Stimulated activated naive CD4-positive, alpha-beta T cell (primary cell): ENCODE results near the gene LRRC2.
"Not testable (repeated sequence)": the region's sequence is repeated elsewhere in the genome, so short reads cannot be mapped to it uniquely, and the experiment has no call there.

ENCODE experiments used
- DNase-seq, 6 experiments: peaks; one replicate each; lab custom pipeline; 2025; lab: John Stamatoyannopoulos, UW

The LRRC2 gene

DNA sequence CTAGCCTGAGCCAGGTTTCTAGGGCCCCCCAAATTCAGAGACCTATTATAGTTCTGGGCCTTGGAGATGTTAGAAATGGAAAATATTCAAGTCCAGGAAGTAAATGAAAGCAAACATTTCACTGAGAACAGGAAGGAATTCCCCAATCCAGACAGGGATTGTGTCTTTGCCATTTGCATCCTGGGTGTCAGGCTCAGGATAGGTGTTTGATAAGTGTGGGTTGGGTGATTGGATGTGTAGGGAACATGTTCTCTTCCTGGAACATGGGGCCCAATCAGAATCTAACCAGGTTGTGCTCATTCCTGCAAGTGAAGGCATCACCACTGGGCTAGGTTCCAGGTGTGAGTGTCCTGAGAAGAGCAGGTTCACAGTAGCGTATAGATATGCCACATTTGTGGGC is 14.6 kb upstream of the LRRC2 start:
- DNase-seq, result no peak

DNA sequence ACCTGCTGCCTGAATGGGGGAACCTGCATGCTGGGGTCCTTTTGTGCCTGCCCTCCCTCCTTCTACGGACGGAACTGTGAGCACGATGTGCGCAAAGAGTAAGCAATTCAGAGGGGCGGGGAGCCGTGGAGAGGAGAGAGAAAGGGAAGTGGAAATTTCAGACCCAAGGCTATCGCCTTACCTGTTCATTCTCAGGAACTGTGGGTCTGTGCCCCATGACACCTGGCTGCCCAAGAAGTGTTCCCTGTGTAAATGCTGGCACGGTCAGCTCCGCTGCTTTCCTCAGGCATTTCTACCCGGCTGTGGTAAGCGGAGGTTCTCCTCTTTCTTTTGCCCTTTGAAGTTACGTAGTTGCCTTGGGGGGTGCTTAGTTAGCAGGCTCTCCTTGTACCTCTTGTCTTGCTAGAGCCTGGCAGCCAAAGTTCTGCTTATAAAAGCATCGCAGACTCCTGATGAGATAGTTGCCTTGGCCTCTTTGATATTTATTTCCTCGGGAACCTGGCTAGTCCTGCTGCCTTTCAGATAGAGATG is 13.7 kb upstream of the LRRC2 start:
- no peak for DNase-seq

DNA sequence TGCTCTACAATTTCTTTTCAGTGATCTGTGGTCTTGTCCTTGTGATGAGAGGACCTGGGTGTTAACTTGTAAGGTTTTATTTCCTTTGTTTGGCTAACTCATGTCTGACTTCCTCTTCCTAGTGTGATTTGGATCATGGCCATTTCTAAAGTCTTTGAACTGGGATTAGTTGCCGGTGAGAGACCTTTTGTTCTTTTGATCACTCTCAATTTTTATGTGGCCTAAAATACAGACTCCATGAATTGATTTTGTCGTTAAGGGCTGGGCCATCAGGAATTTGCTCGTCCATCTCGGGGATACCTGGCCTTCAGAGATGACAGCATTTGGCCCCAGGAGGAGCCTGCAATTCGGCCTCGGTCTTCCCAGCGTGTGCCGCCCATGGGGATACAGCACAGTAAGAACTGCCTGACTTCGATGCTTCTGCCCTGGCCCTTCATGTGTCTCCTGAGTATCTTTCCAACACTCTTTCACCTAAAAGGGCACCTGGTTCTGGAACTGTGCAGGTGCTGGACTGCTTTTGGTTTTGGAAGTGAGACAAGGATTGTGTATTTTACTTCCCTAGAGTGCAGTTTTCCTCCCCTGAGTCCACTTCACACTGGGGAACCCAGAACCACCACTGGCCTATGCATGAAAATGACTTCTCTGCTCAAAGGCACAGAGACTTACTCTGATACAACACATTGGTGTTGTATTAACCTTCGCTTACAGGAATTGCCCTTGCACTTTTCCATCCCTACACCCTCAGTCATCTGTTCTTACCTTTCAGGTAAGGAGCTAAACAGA is 13.1 kb upstream of the LRRC2 start:
- DNase-seq, result no peak

DNA sequence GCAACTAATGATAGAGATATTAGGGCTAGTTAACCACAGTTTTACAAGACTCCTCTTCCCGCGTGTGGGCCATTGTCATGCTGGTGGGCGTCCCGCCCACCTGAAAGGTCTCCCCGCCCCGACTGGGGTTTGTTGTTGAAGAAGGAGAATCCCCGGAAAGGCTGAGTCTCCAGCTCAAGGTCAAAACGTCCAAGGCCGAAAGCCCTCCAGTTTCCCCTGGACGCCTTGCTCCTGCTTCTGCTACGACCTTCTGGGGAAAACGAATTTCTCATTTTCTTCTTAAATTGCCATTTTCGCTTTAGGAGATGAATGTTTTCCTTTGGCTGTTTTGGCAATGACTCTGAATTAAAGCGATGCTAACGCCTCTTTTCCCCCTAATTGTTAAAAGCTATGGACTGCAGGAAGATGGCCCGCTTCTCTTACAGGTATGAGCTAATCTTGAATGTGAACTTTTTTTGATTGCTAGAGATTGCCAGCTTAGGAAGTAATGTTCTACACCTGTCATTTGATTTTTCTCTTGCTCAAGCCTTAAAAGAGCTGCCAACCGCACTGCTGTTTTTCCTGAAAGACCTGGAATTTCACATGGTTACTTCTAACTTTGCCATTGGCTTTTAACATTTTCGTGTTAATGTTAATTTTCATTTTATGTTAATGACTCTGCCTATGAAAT is 11.6 kb upstream of the LRRC2 start:
- not testable (repeated sequence) for DNase-seq

DNA sequence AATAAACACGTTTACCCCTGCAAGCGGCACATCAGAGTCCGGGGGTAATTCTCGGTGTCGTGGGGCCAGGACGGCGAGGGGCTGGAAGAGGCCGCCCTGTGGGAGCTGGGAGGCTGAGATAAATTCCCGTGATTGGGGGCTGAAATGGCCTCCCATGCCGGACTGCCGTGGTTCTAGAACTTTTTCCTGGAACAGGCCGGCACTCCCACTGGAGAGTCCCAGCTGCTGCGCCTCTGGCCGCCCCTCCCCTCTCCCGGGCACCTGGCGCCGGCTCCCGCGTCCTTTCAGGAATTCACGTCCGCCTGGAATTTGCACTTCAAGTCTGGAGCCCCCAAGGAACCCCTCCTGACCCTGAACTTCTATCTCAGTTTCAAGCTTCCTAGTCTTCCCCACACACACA is 10.8 kb upstream of the LRRC2 start:
- no peak for DNase-seq

DNA sequence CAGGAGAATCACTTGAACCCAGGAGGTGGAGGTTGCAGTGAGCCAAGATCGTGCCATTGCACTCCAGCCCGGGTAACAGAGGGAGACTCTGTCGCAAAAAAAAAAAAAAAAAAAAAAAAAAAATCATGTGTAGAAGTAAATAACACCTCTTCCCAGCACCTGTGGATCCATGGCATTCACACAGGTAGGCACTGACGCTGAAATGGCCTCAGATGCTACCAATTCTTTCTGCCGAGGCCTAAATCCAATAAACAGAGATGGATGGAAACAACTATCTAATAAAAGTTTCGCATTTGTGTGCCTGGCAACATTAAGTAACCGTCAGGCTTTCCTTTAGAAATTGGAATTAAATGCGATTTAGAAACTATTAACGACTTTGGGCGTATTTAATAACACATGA is 10.3 kb upstream of the LRRC2 start:
- no peak for DNase-seq

DNA sequence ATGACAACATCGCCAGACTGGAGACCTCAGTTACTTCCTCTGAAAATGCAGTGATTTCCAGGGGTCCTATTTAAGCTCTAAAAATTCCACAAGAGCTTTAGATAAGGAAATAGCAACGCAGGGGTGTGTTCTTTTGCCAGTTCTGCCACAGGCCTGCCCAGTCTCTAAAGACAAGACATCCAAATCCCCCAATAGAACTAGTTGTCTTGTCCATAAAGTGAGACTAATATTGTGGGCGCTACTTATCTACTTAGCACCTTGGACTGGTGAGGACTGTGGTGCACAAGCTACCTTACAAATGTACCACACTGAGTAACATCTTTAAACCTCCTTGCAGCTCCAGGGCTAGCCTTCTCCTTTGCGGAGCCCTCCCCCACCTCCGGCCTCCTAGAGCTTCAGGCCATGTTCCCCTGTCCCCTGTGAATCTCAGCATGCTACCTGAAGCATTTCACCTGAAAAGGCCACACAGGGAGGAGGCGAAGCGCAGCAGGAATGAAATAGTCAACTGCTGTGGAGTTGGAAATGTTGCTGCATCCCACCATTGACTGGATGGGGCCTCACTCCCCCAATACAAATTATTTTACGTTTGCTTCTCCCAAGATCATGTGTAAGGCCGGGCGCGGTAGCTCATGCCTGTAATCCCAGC is 9.6 kb upstream of the LRRC2 start:
- DNase-seq, result no peak

DNA sequence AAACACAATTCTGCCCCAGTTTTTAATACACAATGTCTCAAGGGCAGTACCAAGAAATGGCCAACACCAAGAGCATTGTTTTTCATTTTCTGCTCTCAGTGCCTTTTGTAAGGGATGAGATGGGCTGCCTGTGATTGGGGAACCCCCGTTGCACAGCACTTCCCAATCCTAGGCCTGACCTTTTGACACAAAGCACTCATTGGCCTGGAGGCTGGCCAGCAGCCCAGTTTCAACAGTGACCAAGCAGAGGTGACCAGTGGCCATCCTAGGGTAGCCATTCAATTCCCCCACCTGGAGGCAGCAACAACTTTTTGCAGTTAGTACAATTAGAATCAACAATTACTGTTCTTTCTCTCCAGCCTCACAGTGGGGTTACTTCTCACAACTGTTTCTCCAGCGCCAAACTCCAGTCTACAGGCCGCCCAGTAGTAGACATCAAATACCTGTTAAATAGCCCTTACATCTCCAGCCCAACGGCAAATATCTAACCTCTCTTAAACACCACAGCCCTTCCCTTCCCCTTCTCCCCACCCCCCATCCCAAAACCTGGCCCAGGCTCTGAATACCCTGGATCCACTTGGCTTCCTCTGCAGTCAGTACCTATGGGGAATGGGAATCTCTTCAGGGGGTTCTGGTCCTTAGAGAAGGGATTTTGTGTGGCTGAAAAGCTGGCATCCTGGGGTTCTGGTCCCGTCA is 8.9 kb upstream of the LRRC2 start:
- no peak for DNase-seq

DNA sequence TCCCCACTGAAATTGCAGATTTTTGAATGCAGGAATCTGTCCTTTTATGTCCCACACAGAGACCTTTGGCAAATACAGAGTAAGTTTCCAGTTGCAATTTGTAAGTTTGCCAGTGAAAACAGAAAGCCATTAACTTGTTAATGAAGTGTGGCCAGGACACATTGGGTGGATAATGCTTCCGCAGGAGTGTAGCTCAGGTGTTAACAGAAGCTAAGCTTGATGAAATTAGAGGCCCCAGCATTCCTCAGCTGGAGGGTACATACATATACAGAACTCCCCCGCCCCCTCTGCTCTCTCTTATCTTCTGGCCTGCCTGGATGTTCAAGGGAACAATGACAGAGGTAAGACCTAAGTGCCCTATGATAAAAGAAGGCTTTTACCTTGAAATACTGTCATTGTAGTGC is 8.1 kb upstream of the LRRC2 start:
- no peak for DNase-seq

DNA sequence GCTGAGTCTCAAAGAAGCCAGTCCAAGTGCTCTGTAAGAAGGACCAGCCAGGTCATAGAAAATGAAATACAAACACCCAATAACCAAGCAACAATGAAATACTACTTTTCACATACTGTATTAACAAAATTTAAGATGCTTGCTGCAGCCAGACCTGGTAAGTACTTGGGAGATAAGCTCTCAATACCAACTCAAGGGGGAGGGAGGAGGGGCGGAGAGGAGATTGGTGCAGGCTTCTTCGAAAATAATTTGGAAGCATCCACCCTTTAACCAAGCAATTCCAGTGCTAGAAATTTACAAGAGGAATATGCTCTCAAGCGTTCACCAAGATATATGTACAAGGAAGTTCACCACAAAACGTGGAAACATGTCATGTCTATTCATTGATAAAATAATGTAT is 7.6 kb upstream of the LRRC2 start:
- DNase-seq, result no peak

DNA sequence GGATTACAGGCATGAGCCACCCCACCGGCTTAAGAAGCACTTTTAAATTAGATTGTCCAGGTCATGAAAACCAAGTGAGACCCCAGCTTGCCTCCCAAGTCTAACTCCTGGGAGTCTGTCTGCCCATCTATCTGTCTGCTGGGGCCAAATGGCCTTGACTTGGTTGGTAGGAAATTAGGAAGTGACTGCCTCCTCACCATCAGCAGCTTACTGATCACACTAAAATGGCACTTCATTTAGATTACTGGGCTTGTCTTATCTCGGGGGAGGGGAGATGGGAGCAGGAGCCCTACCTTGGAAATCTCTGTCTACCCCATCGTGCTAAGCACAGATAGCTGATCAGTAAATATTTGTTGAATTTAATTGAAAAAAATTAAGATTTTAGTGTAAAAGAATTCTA is 5.6 kb upstream of the LRRC2 start:
- DNase-seq, result no peak

DNA sequence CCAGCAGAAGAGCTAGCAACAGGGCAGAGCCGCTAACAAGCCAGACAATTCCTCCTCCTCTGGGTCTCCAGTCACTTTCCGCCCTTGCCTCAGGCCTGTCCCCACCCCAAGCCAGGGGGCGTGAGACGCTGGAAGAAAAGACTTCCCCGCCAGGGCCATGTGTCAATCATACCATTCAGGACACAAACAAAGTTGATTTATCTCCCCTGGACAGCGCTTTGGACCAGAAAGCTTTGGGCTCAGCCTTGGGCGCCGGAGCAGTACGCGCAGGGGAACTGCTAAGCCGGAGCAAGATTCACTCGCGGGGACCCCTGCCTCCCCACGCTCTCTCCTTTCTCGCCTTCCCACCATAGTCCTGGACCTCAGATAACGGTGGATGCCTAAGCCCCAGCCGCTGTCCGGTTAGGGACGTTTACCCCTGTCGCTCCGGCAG is 479 bp downstream of the LRRC2 start:
- no peak for DNase-seq

DNA sequence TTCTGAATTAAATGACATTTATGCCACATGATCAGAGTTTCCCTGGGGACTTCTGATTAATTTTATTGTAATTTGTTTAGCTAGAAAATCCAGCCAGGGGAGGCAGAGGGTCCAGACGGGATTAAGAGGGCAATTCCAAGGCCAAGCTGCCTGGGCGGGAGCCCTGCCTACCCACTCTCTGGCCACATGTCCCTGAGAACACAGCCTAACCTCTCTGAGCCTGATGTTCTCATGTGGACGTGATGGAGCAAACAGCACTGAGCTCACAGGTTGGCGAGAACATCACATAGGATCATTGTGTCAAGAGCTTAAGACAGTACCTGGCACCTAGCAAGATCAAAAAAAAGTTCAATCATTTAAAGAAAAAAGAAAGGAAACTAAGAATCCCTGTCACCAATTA is 1.0 kb downstream of the LRRC2 start:
- no peak for DNase-seq

DNA sequence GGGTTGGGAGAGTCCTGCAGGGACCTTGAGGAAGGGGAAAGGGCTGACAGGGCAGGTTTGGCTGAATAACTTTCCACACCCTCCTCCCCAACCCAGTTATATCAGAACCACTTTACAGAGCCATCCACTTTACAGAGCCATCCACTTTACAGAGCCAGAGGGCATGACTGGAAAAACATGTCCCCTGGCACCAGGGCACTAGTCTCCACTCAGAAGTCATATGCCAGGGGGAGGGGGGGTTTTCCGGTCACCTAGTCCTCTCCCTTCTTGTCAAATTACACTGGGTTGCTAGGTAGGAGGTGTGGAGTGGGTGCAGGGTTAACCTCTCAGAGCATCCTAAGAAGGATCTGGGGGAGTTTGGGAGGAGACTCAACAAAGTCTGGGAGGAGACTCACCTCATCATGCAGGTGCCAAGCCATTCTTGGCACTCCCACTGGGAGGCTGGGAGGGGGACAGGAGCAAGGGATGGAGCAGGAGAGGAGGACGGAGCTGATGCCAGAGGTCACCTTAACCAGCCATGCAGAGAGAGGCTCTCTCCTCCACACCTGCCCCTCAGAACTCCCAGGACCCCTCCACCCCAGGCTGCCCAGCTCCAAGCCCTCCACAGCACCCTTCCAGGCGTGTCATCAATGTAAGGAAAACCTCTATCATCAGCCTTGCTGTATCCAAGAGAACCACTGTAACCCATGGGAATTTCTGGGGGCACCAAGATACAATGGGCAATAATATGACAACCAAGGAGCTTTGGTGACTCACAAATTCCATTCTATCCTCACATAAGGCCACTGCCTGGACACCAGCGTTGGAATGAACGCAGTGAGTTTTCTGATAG is 1.7 kb downstream of the LRRC2 start:
- no peak for DNase-seq

DNA sequence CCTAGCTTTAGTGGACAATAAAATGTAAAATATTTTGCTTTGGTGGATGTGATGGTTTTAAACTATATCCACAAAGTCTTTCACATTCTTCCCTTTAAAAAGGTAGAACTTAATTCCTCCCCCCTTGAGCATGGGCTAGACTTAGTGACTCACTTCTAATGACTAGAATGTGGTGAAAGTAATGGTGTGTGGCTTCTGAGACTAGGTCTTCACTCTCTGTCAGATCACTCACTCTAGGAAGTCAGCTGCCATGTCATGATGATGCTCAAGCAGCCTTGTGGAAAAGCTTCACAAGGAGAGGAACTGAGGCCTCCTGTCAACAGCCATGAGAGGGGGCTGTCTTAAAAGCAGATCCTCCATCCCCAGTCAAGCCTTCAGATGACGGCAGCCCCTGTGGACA is 4.2 kb downstream of the LRRC2 start:
- no peak for DNase-seq

DNA sequence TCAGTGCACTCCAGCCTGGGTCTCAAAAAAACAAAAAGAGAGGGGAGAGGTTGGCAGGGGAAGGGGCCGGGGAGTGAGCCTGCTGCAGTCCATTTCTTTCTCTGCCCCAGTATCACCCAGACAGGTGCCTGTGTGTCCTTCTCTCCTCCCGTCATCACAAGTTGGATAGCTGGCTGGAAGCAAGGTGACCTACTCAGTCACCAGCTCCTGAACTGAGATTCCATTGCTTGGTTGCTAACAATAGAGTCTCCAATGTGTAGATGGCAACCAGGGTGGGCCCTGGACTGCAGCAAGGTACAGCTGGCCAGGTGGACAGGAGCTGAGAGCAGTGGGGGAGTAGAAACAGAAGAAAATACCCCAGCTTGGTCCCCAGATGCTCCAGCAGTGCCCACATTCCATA is 4.6 kb downstream of the LRRC2 start:
- no peak for DNase-seq

DNA sequence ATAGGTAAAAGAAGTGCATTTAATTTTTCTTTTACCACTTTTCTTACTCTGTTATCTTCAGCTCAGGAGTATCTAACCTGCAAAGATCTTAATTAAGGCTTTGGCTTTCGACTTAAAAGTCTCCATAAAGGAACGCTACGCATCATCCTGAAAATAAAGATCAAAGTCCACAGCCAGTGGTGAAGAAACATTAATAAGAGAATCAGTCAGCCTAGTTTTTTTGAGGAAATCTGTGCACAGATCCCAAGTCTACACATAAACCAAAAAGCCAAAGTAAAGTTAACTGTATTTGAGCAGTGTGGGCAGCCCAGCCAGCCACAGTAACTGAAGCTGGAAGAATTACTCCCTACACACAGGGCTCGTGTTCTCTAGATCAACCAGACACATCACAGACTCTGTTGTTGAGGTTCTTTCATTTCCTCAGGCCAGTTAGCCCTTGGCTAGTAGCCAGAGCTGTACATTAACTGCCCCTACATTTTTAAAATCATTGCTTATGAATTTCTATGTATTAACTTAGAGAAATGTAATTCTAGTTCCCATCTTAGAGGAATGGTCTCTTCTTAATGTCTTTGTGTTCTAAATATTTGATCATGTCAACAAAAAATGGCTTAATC is 6.9 kb downstream of the LRRC2 start:
- no peak for DNase-seq

DNA sequence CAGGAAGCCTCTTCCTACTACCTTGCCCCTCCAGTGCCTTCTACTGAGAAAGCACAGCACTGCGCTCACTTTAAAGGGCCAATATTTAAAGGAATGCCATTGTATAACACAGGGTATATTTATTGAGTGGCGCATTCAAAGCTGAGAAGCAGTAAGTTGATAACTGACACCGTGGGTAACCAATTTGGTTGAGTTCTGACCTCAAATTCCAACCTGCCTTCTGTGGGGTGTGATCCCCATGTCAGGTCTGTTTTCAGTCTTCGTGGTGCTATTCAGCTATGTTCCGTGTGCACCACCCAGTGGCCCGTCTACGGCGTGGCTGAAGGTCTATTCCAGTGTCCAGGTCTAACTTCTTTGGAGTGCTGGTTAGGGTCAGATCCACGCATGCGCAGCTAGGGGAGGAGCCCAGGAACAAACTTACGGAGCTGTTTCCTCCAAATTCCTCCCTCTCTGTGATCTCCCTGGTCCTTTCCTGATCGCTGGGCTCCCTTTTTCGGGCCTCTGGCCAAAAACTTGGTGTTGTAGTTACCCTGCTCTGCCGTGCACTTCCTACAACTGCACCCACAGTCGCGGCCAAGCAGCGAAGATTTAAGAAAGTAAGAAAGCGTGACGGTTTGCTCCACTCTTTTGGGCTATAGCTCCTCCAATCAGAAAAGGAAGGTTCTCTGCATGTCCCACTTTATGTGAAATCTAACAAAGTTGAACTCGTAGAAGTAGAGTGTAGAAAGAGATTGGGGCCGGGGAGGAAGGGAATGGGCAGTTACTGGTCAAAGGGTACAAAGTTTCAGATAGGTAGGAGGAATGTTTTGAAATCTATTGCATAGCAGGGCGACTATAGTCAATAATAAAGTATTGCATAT is 7.7 kb downstream of the LRRC2 start:
- peak; percentile 52 to 79 (median 67) for DNase-seq

DNA sequence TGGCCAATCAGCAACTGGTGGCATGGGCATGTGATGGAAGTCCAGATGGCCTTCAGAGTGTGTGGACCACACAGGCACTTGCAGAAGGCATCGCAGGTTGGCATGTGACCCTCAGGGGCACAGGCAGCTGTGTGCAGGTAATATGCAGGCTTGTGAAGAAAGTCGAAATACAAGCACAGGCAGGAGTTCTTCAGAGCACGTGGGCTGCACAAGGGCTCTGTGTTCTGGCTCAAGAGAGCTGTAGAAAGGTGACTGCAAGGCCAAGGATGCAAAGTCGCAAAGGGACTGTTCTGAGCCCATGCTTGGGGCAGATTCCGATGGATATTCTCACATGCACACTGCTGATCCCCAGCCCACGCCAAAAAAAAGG is 8.3 kb downstream of the LRRC2 start:
- DNase-seq, result no peak

DNA sequence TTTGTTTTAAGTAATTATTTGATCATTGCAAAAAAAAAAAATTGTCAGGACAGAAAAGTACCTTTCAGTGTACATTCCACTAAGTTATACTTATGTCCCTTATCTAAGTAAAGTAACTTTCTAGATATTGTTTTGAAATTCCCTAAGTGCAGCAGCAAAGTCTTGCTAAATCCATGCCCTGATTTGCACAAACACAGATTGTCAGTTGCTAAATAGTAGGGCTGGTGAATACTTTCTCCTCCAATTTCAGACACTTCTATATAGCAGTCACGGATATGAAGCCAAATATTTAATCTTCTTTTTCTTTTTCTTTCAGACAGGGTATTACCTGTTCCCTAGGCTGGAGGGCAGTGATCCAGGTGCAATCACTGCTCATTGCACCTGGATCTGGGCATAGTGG is 12.9 kb downstream of the LRRC2 start:
- no peak for DNase-seq
